GM18526 (cell line): Measurements from ENCODE around the gene CDK14.

Experiments
- POLR2A ChIP-seq: IDR thresholded peaks from 3 replicates; pipeline ENCODE4 v1.6.1; 2011; ENCODE audit not compliant: insufficient read length; ENCODE audit errors: extremely low read depth

The CDK14 gene

DNA sequence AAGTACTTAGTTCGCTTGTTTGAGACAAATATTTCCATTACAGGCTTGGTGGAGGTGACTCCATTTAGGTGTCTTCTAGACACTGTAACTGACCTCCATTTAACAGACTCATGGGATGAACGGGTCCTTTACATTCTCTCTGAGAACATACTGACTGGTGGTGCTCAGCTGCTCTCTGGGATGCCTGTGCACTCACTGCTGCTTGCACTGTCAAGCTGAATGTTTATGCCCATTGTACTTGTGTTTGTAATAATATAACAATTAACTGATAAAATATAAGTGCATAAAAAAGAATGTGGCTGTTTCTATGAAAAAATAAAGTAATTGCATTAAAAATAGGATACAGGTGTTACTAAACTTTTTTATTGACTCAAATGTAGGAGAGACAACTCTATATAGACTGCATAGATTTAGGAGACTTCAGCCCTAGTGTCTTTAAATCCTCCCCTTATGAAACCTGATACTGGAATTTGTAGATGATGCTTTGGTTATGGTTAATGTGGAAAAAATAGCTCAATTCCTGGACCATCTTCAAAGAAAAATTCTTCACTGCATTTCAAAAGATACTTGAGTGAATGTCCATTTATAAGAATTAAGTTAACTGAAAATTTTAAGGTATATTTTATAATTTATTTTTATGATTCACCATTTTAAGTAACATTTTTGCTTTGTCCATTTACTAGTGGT lies 85.4 kb downstream of the CDK14 start:
- no peak for TF ChIP-seq POLR2A

DNA sequence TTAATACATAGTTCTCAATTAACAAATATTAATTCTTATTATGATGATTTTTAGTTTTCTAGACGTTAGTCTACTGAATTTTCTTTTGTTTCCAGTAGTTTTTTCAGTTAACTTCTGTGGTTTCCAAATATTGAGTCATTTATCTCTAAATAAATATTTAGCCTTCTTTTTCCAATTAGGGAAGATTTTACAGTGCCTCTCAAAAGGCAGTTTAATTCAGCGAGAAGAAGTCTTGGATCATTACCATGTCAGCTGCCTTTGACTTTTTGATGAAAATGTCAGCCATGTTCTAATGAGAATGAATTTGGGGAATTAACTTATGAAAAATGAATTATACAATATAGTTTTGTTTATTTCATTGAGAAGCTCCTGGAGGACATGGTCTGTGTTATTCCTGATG lies 90.0 kb downstream of the CDK14 start:
- no peak for TF ChIP-seq POLR2A

DNA sequence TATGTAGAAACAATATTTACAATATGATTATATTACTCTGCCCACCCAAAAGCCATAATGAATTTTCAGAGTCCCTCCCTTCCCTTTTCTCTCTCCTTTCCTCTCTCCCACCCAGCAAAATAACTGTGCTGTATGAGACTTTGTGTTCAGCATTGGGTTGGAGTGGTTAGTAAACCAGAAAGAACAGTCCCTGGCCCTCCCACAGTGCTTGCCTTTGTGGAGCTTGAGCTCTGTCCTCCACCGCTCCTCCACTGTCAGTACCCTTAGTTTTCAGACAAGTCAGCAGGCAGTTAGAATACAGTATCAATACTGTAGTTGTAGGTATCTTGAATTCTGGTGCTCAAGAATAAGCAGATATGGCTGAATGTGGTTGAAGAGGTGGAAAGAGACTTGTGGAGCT lies 92.7 kb downstream of the CDK14 start:
- TF ChIP-seq POLR2A = no peak

DNA sequence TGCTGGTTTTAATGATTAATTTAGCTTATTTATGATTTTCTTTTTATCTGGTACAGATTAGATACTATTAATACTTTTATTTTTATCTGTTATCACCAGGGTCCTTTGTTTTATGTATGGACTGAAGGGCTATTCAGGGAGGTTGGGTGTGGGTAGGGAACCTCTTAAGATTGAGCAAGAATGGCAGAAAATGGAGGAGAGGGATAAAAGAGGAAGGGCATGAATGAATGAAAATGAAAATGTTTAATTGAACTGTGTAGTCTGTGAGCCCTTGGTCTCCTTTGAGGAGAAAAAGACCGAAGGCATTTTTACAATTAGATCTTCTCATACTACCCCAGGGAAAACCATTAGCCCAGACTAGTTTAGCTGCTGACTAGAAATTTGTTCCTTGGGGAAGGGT lies 93.1 kb downstream of the CDK14 start:
- no peak for TF ChIP-seq POLR2A

DNA sequence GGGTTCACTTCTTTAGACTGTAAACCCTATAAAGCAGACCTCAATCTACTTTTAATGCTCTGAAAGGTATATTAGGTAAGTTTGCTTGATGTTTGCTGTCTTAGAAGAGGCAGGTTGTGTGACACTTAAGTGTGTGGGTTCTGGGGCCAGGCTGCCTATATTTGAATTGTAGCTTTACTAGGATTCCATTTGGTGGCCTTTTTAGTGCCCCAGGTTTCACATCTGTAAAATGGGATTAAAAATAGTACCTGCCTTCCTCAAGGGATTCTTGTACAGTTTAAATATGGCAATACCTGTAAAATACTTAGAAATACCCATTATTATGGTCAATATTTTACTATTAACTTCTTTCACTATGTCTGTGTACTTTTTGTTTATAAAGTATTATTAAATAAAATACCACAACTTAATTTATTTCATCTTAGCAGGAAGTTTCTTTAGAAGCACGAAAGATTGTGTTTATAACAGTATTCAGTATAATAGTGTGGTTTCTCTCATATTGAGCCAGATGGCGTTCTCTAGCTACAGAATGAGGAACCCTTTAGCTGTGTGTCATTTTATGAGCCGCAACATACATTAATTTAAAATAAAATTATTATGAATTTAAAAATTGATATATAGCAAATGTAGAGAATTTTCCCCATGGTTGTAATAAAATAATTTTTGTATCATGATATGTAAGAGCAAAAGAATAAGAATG lies 94.2 kb downstream of the CDK14 start:
- TF ChIP-seq POLR2A = no peak

DNA sequence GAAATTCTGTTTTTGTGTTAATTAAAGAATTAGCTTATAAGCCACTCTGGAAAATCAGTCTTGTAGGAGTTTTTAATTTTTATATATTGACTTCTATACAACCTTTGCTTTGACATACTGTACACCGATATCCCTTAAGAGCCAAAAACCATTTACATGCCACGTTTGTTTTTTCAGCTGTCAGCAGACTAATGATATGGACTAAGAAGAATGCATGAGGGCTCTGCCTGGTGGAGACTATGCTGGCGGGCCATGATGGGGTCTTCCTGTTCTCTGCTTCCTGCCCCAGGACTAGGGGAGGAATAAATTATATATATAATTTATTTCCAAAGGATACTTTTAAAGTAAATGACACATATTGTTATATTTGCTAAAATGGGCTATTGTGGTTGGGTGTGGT lies 96.3 kb downstream of the CDK14 start:
- TF ChIP-seq POLR2A = no peak

DNA sequence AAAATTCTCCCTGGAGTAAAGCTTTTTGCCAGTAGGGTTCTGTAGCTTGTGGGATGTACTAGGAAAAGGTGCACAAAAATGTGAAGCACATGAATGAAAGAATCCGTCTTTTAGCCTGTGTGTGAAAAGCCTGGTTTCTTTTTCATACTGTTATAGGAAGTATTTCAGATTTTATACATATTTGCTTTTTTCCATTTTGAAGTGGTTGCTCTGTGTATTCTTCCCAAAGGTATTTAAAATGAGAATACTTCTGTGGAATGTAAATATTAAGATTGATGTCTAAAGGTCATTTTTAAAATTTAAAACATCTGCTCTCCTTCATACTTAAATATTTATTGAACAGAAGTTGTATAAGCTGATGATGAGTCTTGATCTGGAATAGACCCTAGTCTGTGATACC lies 96.8 kb downstream of the CDK14 start:
- no peak for TF ChIP-seq POLR2A

DNA sequence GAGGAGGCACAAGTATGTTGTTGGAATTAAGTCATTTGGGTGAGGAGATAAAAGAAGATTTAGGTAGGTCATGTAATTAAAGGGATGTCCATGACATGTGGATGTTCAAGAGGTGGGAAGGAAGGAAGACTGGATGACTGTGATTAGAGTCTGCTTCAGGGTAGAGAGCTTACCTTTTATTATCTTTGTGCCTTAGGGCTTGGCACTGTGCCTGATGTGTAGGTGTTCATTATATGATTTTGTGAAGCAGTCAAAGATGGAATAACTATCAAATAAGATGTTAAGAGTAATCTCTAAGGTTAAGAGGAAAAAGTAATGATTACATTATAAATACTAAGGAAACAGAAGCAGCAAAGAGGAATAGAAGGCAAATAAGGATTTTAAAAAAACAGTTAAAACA lies 97.8 kb downstream of the CDK14 start:
- TF ChIP-seq POLR2A = no peak

DNA sequence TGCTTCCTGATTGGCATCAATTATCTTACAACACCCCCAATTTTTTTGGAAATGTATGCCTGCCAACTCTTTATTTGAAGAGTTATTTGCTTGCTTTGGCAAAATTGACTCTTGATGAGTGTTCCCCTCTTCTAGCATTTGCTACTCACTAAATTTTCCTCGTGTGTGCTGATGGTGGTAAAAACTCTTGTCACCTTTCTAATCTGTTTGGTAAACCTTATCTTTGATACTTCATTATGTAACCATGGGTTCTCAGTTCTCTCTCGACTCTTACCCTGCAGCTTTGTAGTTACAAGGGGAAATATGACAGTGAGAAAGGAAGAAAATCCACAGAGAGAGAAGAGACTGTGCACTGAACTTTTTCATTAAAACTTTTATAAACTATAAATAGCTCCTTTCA lies 102.5 kb downstream of the CDK14 start:
- no peak for TF ChIP-seq POLR2A

DNA sequence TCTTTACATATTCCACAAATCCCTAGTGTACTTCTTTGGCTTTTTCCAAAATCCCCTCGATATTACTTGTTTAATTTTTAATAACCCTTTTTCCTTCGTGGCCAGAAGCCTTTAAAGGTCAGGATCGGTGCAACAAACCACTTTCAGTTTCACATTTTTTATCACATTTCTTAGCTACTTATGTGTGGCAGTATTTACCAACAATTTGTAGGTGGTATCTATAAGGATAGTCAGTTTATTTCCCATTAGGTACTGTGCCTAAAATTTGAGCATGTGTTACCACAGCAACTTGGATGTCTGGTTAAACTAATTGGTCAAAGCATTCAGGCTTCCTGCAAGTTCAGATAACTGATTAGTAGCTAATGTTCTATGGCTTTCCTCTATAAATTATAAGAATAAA lies 104.9 kb downstream of the CDK14 start:
- no peak for TF ChIP-seq POLR2A

DNA sequence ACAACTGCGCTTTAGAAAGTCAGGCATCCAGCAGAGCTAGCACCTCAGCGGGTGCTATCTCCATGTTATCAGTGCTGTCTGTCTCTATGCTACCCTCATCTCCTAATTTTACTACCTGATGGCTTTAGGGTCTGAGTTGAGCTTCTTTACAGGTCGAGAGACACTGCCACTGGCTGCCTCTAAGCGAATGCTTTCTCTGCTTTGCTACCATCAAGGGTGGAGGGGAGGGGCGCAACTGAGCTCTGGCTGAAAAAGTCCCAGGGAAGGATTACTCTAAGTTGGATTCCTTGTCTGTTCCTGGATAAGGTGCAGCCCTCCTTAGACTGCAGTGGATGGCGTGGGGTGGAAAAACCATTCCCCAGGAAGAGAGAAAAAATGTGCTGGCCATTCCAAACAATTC lies 105.7 kb downstream of the CDK14 start:
- TF ChIP-seq POLR2A = no peak

DNA sequence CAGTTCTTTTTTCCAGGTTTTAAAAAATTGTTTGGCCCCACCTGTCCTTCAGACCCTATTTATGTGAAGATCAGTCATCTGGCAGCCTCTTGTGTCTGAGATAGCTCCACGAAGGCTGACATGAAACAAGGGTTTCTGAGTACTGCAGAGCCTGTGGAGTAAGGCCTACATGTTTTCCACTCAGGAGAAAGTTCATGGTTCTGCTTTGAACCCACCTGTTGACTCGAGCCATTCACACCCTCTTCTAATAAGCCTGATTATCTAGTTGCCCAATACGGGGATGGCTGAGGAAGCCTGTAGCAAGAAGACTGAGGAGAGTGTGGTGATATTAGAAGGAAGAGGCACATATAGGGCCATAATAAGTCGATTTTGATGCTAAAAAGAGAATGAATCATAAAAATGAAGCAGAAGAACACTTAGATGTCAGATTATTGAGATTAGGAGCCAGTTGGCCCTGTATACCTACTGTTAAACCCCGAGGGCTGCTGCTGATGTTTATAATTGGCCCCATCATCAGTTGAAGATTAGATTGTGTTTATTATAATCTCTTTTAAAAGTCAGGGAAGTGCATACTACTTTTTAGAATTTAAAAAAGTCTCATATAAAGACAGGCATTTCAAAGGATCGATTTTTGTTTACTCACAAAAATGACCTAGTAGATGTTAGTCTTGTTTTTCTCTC lies 109.4 kb downstream of the CDK14 start:
- no peak for TF ChIP-seq POLR2A

DNA sequence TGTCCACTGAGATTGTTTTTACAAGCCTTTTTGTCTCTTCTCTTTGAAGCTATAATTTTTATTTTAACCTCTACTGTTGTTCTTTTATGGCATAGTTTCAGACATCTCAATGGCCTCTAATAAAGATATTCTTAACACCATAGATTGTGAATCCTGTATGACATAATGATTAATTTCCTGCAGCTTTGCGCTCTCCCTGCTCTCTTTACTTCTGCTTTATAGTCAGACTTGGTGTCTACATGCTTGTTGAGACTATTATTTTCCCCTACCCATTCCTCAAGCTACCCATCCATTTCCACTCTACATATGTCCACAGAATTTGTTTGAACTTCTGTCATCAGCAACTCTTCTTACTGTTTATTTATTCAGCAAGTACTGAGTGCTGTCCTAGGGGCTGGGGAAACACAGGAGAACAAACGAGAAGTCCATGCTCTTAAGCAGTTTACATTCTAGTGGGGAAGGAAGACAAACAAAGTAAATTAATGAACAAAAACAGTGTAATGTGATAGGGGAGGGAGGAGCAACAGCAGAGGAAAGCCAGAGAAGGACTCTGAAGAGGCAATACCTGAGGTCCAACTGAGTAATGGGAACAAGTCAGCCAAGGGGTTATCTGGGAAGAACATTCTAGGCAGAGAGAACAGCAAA lies 110.1 kb downstream of the CDK14 start:
- no peak for TF ChIP-seq POLR2A

DNA sequence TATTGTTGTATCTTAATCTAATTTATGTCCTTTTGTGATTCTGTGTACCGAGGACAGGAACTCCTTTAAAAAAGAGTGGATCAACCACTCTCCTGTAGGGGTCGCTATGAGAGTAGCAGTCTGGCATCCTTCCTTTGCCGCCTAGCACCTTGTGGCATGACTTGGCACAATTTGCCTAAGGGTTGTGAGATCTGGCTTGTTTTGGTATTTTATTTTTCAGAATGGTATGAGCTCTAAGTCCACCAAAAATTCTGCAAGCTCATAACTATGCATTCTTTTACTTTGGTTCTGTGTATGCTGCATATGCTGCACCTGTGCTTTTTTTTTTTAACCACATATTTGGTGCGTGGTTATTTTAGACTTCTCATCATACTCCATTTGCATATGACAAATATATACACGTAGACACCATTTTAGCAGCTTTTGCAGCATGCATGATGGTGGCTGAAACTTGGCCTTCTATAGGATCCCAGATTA lies 112.8 kb downstream of the CDK14 start:
- no peak for TF ChIP-seq POLR2A

DNA sequence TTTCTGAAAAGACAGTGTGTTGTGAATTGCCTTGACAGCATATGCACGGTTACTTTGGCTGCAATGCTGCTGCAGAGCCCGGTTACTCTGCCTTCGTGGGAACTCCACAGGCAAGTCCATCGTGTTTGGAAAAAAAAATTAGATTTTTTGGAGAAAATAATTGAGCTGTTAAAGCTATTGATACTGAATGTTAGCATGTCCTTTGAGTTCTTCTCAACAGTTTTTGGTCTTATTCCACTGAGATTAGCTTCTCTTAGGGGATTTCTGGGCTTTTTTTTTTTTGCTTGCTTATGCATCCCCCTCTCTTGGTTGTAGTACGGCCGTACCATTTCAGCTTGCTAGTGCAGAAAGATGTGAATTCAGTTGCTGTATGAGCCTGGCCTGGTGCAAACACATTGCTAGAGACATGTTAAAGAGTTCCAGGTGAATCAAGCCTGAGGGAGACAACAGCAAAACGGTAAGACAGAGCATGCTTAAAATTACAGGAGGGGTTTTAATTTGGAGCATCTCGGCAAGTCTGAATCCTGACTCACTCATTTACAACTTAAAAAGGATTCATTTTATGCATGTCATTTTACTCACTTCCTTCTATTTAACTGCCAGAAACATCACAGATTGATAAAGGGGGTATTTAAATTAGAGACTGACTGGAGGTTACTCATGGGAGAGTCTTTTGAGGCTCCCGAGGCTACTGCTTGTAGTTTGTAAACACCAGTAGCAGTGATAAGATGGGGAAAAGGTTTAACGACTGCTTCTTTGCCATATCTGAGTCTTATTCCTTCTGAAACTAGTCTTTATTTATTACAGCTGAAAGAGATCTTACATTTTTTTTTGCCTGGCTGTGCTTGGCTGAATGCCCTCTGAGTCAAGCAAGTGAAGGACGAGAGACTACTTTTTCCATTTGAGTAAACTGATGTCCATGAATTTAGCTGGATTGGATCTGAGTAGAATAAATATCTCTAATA lies 113.7 kb downstream of the CDK14 start:
- TF ChIP-seq POLR2A = no peak

DNA sequence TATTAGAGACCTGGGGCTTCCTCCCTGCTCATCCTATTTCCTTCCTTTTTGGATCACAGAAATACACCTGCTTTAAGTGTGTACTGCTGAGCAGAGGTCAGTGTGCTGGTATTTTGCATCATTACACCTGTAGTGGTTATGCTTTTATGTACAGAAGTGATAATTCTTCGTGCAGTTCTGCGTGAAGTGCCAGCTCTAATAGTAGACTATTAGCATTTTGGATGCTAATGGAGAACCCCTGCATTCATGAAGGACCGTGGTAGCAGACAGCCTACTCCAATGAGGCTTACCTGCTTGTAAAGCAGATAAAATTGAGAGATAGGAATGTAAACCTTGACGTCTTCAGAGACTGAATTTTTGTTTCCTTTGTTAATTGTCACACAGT lies 114.3 kb downstream of the CDK14 start:
- no peak for TF ChIP-seq POLR2A
